Fibroblast of lung (primary cell): ENCODE measurements around the gene PSD4.

Experiments
- EZH2 ChIP-seq: IDR thresholded peaks from 2 replicates; pipeline ENCODE4 v1.5.1; 2012; ENCODE audit warnings: low read length, control low read depth, mild to moderate bottlenecking; ENCODE audit errors: missing control alignments
- TF ChIP-seq, protein P1 (sequence below), 2 donors: IDR thresholded peaks in 1 of 2; conservative IDR thresholded peaks in 1 of 2; 1 replicate in 1 of 2; 2 replicates in 1 of 2; pipeline ENCODE4 v1.5.1; 2011 to 2012; ENCODE audit warnings: low read length in 2 of 2, control low read depth in 1 of 2, inconsistent platforms in 1 of 2, low read depth in 1 of 2, mild to moderate bottlenecking in 1 of 2

- TF ChIP-seq, protein P1, sequence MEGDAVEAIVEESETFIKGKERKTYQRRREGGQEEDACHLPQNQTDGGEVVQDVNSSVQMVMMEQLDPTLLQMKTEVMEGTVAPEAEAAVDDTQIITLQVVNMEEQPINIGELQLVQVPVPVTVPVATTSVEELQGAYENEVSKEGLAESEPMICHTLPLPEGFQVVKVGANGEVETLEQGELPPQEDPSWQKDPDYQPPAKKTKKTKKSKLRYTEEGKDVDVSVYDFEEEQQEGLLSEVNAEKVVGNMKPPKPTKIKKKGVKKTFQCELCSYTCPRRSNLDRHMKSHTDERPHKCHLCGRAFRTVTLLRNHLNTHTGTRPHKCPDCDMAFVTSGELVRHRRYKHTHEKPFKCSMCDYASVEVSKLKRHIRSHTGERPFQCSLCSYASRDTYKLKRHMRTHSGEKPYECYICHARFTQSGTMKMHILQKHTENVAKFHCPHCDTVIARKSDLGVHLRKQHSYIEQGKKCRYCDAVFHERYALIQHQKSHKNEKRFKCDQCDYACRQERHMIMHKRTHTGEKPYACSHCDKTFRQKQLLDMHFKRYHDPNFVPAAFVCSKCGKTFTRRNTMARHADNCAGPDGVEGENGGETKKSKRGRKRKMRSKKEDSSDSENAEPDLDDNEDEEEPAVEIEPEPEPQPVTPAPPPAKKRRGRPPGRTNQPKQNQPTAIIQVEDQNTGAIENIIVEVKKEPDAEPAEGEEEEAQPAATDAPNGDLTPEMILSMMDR (conservative IDR thresholded peaks at IDR 0.05 in 1 of 2, IDR thresholded peaks at IDR 0.05 in 1 of 2; ENCODE audit: low read depth in 1 of 2, low read length in 2 of 2) = no peak
- TF ChIP-seq EZH2 = no peak
Observed at GRCh38 chr2:113196839-113197238, 23.1 kb downstream of the PSD4 start.
